GM19468 (cell line): ENCODE measurements around the gene JAZF1.
"Not testable (repeated sequence)": the region's sequence is repeated elsewhere in the genome, so short reads cannot be mapped to it uniquely, and the experiment has no call there.

Experiments used
- ATAC-seq: cut with Tn5 transposase; IDR thresholded peaks from one replicate; pipeline ENCODE4 v1.9.1; 2021; ENCODE audit warnings: mild to moderate bottlenecking, moderate library complexity, moderate number of reproducible peaks; ENCODE audit not compliant: unreplicated experiment; ENCODE audit errors: extremely low read depth

JAZF1 gene

DNA sequence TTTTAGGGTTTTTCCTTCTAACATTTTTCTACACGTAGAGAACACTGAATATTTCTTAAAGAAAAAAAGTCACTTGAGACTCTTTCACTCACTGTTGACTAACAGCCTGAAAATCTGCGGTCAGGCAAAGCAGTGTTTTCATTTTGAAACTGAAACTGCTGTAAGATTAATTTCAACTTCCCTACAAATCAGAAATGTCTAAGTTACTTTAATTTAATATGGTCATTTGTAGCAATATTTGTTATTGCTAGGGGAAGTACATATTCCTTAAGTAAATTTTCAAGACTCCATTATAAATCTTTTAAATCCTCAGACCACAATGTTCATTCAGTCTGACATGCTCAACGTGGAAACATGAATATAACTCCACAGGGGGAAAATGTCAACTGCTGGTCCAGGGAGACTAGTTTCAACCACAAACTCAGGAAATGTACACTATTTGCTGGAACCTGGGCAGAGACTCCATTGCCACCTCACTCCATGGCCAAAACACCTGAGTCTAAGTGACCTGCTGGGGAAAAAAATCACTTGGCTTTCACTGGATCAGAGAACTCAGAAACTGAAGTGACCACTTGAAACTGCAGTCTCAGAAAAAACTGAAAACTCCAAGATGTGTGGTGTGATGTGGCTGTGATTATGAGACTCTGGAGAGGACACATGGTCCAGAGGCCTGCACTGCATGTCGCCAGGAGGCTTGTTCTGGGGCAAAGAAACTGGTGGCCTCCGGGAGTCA lies 279.4 kb downstream of the JAZF1 start:
- peak; percentile 64 for ATAC-seq

DNA sequence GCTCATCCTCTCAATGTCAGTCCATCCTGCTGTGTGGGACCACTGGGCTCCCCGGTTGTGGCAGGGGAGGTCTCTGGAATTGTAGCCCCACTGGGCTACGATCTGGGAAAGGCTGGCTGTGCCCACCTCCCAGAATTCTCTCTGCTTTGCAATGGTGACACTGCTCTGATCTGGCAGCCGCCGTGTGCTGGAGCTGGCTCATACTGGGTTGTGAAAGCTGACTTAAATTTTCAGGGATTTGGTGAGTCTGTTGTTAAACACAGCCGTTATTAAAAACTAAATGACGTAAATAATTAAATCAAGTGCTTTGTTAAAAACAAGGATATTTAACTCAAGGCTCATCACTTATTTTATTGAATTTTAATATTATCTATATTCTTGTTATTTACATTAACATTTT lies 280.6 kb downstream of the JAZF1 start:
- ATAC-seq = no peak

DNA sequence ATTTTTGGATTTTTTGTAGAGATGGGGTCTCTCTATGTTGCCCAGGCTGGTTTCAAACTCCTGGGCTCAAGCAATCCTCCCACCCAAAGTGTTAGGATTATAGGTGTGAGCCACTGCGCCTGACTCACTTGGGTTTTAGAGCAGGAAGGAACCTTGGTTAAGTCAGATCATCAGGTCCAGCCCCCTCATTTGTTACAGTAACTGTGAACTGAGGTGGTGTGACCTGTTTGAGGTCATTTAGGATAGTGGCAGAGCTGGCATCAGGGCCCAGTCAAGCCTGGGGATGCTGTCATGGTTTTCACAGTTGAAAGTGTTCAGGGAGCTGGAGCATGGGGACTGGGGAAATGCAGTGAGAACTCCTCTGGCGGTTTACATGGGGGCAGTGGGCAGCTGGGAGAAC lies 281.0 kb downstream of the JAZF1 start:
- ATAC-seq = no peak

DNA sequence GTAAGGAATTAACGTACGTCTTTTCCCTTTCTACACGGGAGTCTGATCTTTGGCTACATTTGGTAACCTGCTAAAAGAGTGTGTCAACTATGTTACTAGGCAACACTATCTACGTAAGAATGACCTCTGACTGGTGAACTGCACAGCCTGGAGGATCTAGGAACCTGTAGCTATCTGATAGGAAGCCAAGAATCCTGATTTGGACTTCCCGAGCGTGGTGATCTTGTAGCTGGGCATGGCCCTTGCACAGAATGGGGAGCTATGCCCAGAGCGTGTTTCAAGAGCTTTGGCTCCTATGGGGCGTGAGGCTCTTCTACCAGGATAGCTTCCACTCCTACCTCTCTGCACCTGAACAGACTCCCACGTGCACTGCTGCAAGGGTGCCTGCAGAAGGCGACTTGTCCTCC lies 283.2 kb downstream of the JAZF1 start:
- ATAC-seq = no peak

DNA sequence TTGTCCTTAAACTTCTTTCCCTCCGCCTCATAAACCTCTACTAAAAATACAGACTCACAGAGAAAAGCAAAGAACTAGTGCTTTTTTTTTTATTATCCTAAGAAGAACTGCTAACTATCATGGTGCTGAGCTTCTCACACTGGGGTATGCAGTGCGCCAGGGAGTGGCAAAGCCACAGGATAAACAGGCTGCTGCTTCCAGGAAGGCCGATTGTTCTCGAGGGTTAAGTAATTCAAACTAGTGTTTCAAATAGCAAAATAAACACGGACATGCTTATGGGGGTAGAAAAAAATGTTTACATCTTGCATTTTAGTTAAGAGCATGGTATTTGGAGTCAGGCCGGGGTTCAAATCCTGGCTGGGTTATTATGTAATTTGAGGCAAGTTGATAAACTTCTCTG lies 283.6 kb downstream of the JAZF1 start:
- no peak for ATAC-seq

DNA sequence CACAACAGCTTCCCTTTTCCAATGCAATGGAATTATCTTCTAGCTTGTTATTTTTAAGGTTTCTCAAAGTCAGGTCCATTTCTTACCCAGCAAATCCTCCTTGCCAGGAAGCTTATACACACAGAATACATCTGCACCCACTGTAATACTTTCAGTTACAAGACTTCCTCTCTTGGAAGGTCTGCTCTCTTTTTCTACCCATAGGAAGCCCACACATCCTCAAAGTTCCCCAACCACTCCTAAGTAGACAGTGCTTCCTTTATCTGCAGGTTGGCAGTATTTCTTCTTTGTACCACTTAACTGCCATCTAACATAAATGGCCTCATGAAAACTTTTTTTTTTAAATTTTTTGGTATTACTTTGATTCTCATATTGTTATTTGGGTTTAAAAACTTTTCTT lies 285.0 kb downstream of the JAZF1 start:
- no peak for ATAC-seq

DNA sequence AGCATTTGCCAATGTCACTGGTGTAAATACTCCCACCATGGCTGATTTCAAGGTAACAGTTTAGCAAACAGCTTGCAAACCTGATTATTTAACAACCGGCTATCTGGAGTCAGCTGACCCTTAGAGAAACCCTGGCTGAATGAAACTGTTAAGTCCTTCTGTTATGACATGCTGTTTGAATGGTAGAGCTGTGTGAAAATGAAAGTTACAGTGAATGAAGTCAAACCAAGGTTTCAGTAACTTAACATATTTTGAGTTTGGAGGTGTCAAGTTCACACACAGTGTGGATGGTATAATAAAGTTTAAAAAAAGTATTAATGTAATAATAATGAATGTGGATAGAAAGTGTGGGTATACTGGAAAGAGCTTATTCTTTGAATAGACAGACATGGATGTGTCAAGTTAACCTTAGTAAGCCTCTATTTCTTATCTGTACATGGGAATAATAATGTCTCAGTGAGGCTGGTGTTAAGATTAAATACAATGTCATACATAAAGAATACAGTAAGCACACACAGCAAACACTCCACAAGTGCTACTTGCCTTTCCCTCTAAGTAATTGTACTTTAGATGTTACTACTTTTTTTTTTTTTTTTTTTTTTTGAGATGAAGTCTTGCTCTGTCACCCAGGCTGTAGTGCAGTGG lies 290.3 kb downstream of the JAZF1 start:
- ATAC-seq = peak; percentile 94

DNA sequence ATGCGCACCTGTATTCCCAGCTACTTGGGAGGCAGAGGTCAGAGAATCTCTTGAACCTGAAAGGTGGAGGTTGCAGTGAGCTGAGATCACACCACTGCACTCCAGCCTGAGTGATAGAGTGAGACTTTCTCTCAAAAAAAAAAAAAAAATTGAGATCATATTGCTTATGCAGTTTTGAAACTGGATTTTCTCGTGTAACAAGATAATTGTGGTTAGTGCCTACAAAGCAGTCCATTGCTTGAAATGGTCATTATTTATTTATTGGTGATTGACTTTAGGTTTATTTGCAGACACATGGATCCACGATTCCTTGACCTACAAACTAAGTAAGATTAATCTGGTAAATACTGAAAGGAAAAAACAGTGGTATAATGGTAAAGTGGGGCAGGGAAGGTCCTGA lies 290.8 kb downstream of the JAZF1 start:
- no peak for ATAC-seq

DNA sequence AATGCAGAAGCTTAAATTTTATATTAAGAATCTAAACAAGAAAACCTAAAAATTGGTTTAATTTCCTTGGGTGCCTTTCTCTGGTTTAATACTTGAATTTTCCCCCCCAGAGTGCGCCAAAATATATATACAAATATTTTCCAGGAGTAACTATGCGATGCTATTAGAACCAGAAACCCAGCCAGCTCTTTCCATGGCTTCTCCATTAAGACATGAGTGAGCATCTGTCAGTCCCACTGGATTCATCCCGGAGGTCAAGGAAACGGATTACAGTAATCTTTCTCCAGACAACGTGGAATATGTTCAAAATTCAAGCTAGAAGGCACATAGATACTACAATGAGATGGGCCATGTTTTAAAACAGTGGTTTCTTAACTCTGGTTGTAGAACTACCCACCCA lies 291.9 kb downstream of the JAZF1 start:
- no peak for ATAC-seq

DNA sequence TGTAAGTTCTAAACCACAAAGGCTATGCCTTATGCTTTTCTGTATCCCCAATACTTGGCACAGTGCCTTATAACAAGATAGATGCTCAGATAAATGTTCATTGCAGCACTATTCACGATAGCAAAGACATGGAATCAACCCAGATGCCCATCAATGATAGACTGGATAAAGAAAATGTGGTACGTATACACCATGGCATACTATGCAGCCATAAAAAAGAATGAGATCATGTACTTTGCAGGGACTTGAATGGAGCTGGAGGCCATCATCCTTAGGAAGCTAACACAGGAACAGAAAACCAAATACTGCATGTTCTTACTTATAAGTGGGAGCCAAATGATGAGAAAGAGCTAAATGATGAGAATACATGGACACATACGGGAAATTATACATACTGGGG lies 293.9 kb downstream of the JAZF1 start:
- not testable (repeated sequence) for ATAC-seq

DNA sequence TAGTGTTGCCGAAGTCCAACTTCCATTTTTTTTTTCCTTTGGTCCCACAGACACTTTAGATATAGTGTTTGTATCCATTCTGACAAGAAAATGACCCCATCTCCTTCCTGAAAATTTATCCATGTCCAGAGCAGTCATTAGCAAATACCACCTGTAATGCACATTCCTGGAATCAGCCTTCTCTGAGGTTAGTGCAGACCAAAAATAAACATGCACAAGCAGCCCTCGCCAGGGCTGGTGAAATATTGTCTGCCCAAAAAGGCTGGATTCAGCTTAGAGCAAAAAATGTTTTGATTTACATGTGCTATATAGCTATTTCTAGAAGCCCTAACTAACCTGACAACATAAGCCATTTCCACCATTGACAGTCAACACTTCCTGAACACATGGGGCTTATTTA lies 294.9 kb downstream of the JAZF1 start:
- ATAC-seq = no peak

DNA sequence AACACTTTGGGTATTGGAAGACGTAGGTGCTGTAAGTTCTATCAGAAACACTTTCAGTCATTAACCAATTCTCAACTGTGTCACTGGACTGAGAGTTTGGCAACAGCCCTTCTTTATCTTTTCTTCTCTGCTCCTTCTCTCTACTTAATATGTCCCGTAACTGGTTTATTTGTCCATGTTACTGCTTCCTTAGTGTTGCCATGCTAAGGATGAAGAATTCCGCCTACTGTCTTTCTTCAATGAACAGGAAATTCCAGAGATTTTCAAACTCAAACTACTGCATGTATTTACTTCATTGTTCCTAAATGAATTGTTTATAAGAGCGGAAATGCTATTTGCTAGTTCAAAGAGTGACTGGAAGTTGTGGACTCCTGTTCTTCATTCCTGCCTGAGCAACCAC lies 296.9 kb downstream of the JAZF1 start:
- ATAC-seq = no peak

DNA sequence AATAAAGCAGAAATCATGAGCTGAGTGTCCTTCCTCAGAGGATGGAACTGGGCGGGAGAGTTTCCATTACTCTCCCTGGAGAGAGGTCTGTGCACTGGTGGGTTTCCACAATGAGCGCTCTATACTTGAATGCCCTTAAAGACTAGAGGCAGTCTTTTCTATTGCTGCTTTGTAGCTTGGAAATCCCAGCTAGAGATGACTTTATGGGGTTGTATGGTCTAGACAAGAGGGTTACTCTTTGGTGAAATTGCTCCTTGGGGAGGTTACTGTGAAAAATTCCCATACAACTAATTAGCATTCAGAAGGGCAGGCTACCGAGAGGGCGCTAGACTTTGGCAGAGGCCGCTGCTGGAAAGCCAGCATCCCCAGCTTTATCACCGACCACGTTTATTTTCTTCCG lies 303.8 kb downstream of the JAZF1 start:
- no peak for ATAC-seq

DNA sequence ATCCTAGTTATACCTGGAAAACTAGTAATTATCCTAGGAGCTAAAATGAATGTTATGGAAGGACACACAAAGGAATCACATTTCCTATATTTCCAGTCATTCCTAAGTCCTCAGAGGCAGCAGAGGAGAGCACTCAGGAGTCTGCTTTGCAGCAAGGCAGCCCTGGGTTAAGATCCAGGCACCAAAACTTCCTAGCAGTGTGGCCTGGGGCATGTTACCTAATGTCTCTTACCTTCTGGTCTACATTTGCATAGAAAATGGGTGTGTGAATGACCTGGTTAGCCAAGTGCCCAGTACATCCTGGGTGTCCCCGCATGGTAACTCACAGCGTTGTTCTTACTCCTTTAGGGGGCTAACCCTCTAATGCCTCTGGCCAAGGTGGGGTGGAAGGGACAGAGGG lies 304.8 kb downstream of the JAZF1 start:
- no peak for ATAC-seq

DNA sequence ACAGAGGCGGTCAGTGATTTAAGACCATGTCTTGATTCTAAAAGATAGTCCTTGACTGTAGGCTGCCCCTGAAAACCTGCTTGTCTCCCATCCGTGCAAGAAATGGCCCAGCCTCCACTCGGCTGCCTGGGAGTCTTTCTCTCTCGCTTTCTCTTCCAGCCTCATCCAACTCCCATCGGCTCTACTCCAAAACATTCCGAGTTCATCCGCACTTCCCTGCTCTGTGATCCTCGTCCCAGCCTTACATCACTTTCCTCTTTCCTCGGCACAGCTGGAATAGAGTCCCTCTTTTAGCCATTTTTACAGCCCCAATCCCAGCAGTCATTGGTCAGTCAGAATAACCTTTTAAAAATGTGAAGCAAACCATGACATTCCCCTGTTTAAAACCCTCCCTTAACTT lies 305.5 kb downstream of the JAZF1 start:
- ATAC-seq = no peak

DNA sequence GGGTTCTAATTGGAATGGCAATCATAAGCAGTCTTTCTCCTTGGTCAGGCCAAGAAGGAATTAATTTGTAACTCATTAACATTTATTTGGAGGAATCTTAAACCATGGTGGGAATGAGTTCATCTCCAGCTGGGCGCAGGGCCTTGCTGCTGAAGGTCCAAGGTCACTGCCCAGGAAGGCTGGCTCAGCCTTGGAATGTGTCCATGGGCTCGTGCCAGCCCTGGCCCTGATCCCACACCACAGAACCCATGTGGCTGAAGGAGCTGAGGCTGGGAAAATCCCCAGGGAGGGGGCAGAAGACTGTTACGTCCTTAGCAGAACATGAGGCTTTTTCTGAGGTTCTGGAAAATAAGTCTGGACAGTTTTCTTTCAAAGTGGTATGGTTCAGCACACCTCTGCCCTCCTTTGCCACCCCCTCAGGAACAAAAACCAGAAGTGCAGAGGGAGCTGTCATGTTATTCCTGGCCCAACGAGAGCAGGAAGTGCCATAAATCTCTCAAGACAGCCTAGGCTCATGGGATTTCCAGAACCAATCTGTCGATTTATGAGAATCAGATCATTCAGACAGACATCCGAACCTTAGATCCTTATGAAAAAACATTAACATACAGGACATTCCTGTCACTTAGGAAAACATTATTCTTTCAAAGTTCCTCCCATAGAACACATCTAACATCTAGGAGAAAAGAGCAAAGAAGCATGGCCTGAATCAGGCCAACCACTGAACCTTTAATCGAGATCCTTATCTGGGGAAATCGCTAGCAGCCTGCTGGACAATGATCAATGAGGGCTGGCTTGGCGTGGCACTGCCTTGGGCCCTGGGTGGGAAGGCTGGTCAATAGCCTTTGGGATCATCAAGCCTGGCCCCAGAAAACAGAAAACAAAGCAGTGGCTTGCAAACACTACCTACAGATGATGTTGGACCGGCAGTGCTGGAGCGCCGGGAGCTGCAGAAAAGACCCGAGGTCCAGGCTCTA lies 306.3 kb downstream of the JAZF1 start:
- no peak for ATAC-seq

DNA sequence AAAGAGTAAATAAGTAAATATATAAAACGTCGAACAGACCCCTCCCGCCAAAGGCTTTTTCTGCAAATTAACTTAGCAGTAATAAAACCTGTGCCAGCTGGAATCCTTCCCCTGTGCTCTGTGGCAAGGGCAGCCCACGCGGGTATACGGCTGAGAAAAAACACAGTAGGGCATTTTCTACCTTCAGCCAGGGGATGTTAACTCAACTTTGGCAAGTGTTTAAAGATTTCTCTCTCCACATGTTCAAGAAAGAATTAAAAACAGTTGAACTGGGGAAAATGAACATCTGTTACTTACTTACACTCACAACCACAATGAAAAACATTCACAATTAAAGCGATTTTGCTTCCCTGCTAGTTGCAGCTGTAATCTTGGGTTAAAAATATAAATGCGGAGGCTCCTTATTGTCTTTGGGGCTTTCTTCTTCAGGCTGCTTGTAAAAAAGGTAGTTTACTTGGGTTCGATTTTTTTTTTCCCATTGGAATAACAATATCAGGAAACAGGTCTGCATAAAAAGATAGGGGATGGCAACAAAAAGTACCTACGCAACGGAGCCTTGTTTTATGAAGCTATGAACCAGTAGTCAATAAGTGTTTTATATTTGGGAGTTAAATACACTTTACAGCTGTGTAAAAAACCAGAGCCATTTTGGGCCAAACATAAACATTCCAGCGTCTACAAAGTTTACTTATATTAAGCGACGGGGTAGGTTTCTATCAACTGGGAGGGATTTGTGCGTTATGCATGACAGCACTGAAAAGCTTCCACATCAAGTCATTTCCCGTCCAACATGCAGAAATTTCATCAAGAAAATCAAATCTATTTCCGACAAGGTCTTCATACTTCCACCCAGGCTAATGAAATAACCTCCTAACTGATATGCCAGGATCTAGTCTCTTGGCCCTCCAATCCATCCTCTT lies 308.0 kb downstream of the JAZF1 start:
- ATAC-seq = no peak

DNA sequence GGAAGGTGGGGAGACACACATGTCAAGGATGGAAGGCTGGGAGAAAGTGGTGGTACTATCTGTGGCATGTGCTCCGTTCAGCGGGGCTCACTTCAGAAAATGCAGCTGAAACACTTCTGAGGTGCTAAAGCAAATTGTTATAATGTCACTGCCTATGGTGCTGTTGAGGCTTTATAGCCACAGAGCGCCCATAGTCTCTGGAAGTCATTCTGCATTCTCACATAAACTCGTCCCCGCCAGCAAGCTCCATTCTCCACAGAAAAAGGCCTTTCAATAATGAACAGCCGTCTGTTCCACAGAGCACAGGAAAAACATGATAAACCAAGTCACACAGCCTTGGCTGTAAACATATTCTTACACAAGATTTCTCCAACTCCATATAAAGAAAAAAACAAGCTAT lies 308.7 kb downstream of the JAZF1 start:
- no peak for ATAC-seq

DNA sequence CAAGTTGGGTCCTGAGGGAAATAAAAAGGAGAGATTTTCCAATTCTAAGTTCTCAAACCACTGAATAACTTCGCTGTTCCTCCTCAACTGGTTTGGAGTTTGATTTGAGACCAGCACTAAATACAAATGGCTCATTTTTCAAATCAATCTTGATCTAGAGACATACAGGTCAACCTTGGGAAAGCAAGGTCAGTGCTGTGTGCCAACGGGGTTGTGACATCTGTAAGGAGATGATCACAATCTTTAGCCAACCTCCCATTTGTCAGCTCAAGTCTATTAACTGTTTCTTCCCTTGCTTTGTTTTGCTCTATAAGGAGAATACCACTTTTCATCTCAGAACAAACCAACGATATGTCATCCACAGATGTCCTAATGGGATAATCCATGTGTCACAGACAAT lies 309.5 kb downstream of the JAZF1 start:
- no peak for ATAC-seq

DNA sequence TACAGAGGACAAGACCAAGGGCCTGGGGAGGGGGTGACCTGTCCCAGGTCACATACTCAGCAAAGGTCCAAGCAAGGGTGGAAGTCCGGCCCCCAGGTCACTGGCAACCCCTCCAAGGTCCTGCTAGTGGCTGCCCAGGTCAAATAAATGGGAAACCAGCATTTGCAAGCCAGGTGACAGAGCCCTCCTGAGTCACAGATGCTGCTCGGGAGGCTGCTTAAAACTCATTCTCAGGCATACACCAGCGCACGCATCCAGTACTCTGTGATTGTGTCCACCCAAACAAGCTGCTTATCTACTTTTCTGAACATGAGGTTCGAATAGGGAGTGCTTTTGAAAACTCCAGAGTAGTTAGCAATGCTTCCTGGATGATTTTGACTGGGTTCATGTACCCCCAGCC lies 310.0 kb downstream of the JAZF1 start:
- ATAC-seq = no peak
